SK-N-SH (cell line): ENCODE data around the gene ETS1. TPM values are rescaled to one million over a fixed set of nuclear protein-coding genes. Genes with fewer than 3 reads are reported as not detected.

Experiments used
- CTCF ChIA-PET: fragments of 300-600, 350-600 bp; formaldehyde crosslinking; extraction: SDS; loops from one replicate; lab custom pipeline; 2021; lab: Yijun Ruan, JAX
- POLR2A ChIA-PET: fragments of 350-600 bp; sonication (Branson Sonifier 250); formaldehyde crosslinking; extraction: SDS; loops from one replicate; lab custom pipeline; 2020; ENCODE audit warnings: antibody characterized with exemption, inconsistent platforms; lab: Yijun Ruan, JAX
- DNase-seq: peaks from one replicate; pipeline ENCODE4 v3.0.0; 2012
- H2AFZ ChIP-seq: fragments of 200-600 bp; sonication (generic); 2 replicates; pipeline ENCODE4 v1.8.1; 2016; ENCODE audit warnings: antibody characterized with exemption, mild to moderate bottlenecking, low read depth
- H3F3A ChIP-seq: fragments of 200-600 bp; sonication (generic); replicated peaks from 2 replicates; pipeline ENCODE3; 2016; ENCODE audit warnings: antibody characterized with exemption, mild to moderate bottlenecking; ENCODE audit not compliant: insufficient read depth
- H3K27ac ChIP-seq, 2 experiments: fragments of 200-500 bp in 1 of 2; fragments of 200-600 bp in 1 of 2; sonication (Bioruptor generic) in 1 of 2; sonication (generic), shearing (Covaris generic) in 1 of 2; 2 replicates each; pipeline versions ENCODE4 v1.5.1 to v1.6.1; 2014 to 2016; ENCODE audit warnings: low read depth in 2 of 2, inconsistent platforms in 1 of 2, low read length in 1 of 2, mild to moderate bottlenecking in 1 of 2, mixed read lengths in 1 of 2
- H3K27me3 ChIP-seq: fragments of 200-600 bp; sonication (generic), shearing (Covaris generic); 2 replicates; pipeline ENCODE4 v1.6.1; 2016; ENCODE audit warnings: mixed run types; ENCODE audit not compliant: insufficient read depth
- H3K36me3 ChIP-seq, 2 experiments: fragments of 200-500 bp in 1 of 2; fragments of 200-600 bp in 1 of 2; sonication (Bioruptor generic) in 1 of 2; sonication (generic) in 1 of 2; replicated peaks in 1 of 2; 2 replicates each; pipeline versions ENCODE3 to v1.5.1; 2014 to 2016; ENCODE audit warnings: low read length in 1 of 2, mild to moderate bottlenecking in 1 of 2; ENCODE audit not compliant: insufficient read depth in 2 of 2, control insufficient read depth in 1 of 2
- H3K4me1 ChIP-seq, 2 experiments: fragments of 200-500 bp in 1 of 2; fragments of 200-600 bp in 1 of 2; sonication (Bioruptor generic) in 1 of 2; sonication (generic), shearing (Covaris generic) in 1 of 2; 2 replicates each; pipeline versions ENCODE4 v1.5.1 to v1.6.1; 2014 to 2016; ENCODE audit warnings: low read depth in 1 of 2, low read length in 1 of 2, mixed run types in 1 of 2; ENCODE audit not compliant: insufficient read depth in 2 of 2, control insufficient read depth in 1 of 2
- H3K4me2 ChIP-seq: fragments of 200-600 bp; sonication (generic), shearing (Covaris generic); 2 replicates; pipeline ENCODE4 v1.6.1; 2017; ENCODE audit warnings: mixed run types
- H3K4me3 ChIP-seq, 2 experiments: fragments of 200-500 bp in 1 of 2; fragments of 200-600 bp in 1 of 2; sonication (Bioruptor generic) in 1 of 2; sonication (generic), shearing (Covaris generic) in 1 of 2; 2 replicates each; pipeline versions ENCODE4 v1.5.1 to v1.8.1; 2014 to 2016; ENCODE audit warnings: low read depth in 2 of 2, inconsistent platforms in 1 of 2, low read length in 1 of 2, mild to moderate bottlenecking in 1 of 2, mixed read lengths in 1 of 2, moderate library complexity in 1 of 2
- H3K79me2 ChIP-seq: fragments of 200-600 bp; sonication (generic); 2 replicates; pipeline ENCODE4 v1.8.1; 2017; ENCODE audit warnings: mild to moderate bottlenecking; ENCODE audit not compliant: insufficient read depth
- H3K9ac ChIP-seq: fragments of 200-600 bp; sonication (generic); 2 replicates; pipeline ENCODE4 v1.6.1; 2017; ENCODE audit warnings: mixed run types
- H3K9me2 ChIP-seq: fragments of 200-600 bp; sonication (generic); 2 replicates; pipeline ENCODE4 v1.6.1; 2017; ENCODE audit warnings: mixed run types
- H3K9me3 ChIP-seq: fragments of 200-600 bp; sonication (generic); 2 replicates; pipeline ENCODE4 v1.6.1; 2017; ENCODE audit warnings: mixed run types, mild to moderate bottlenecking, moderate library complexity
- H4K20me1 ChIP-seq: fragments of 200-600 bp; sonication (generic); 2 replicates; pipeline ENCODE4 v1.6.1; 2017; ENCODE audit warnings: mild to moderate bottlenecking, mixed run types; ENCODE audit not compliant: insufficient read depth
- CTCF ChIP-seq: fragments of 200-600 bp; sonication (generic); IDR thresholded peaks from 2 replicates; pipeline ENCODE4 v1.6.1; 2017; ENCODE audit warnings: antibody characterized with exemption, mild to moderate bottlenecking, moderate library complexity
- FOSL2 ChIP-seq: IDR thresholded peaks from 2 replicates; pipeline ENCODE4 v1.4.0; 2012; ENCODE audit warnings: low read depth, mild to moderate bottlenecking, moderate library complexity, borderline replicate concordance
- FOXJ3 ChIP-seq: sonication (generic); formaldehyde crosslinking; IDR thresholded peaks from 2 replicates; pipeline ENCODE4 v1.5.1; 2020; ENCODE audit warnings: mild to moderate bottlenecking, missing genetic modification reagents
- FOXM1 ChIP-seq: IDR thresholded peaks from 2 replicates; pipeline ENCODE4 v1.4.0; 2012; ENCODE audit warnings: low read depth, mild to moderate bottlenecking
- JUND ChIP-seq: IDR thresholded peaks from 2 replicates; pipeline ENCODE4 v1.4.0; 2012
- MXI1 ChIP-seq: IDR thresholded peaks from 2 replicates; pipeline ENCODE4 v1.6.1; 2012; ENCODE audit warnings: mild to moderate bottlenecking, low read depth, low read length, improper control_type of control experiment
- NFIC ChIP-seq: IDR thresholded peaks from 2 replicates; pipeline ENCODE4 v1.4.0; 2012; ENCODE audit warnings: borderline replicate concordance
- POLR2AphosphoS5 ChIP-seq: IDR thresholded peaks from 2 replicates; pipeline ENCODE4 v1.6.1; 2012; ENCODE audit warnings: low read depth, low read length
- RFX5 ChIP-seq: IDR thresholded peaks from 2 replicates; pipeline ENCODE4 v1.6.1; 2012; ENCODE audit warnings: mild to moderate bottlenecking, improper control_type of control experiment, low read length
- RXRA ChIP-seq: IDR thresholded peaks from 2 replicates; pipeline ENCODE4 v1.4.0; 2012; ENCODE audit warnings: low read depth, mild to moderate bottlenecking, borderline replicate concordance
- SIN3A ChIP-seq: IDR thresholded peaks from 2 replicates; pipeline ENCODE4 v1.6.1; 2012; ENCODE audit warnings: low read depth, mild to moderate bottlenecking, low read length, moderate library complexity, borderline replicate concordance
- TAF1 ChIP-seq: IDR thresholded peaks from 2 replicates; pipeline ENCODE4 v1.6.1; 2012; ENCODE audit warnings: low read depth, mild to moderate bottlenecking, low read length, moderate library complexity, borderline replicate concordance
- TEAD4 ChIP-seq: IDR thresholded peaks from 2 replicates; pipeline ENCODE4 v1.4.0; 2012; ENCODE audit warnings: mild to moderate bottlenecking, borderline replicate concordance; ENCODE audit not compliant: insufficient read depth
- YY1 ChIP-seq: IDR thresholded peaks from 2 replicates; pipeline ENCODE4 v1.4.0; 2012; ENCODE audit warnings: low read depth, mild to moderate bottlenecking
- WGBS: methylation state at CpG from one replicate; pipeline ENCODE4 v1.1.6; 2017; ENCODE audit warnings: low lambda C conversion rate; 5-methylcytosine and 5-hydroxymethylcytosine counted together
- polyA plus RNA-seq, 3 experiments: library from polyadenylated mRNA; depleted of rRNA; stranded (reverse); fragments of >200 nt; gene quantifications; 2 replicates each; pipeline ENCODE4 v1.2.3, GENCODE V29; 2012
- TF ChIP-seq, protein P1 (sequence below): IDR thresholded peaks from 2 replicates; pipeline ENCODE4 v1.4.0; 2012; ENCODE audit warnings: low read depth
- TF ChIP-seq, protein P2 (sequence below): fragments of 150-350 bp; IDR thresholded peaks from 2 replicates; pipeline ENCODE4 v1.6.1; 2017; ENCODE audit warnings: antibody characterized with exemption, low read length, low read depth, borderline replicate concordance

The ETS1 gene
- polyA plus RNA-seq, 1 of the 3 experiments (the other 2 are of a cell fraction) = 14.5 TPM

GRCh38 chr11:128493570-128493965 lies 93.8 kb downstream of the ETS1 start:
- DNase-seq = no peak
- peaks cover 27 to 45% of the 10 kb centered on the region in 2 experiments for H3K4me1 ChIP-seq
- WGBS = 45% methylated on average over 2 of the region's 2 CpGs

GRCh38 chr11:128492903-128493569 lies 94.3 kb downstream of the ETS1 start:
- Histone ChIP-seq H3K27me3 (no peaks in the 10 kb centered on the region), H4K20me1 (no peaks in the 10 kb centered on the region), H3K36me3 (peaks cover 23 to 30% of the 10 kb centered on the region in 2 experiments), H3K79me2 (peaks cover 89% of the 10 kb centered on the region), H3F3A (peaks cover 32% of the 10 kb centered on the region), H3K9me3 (no peaks in the 10 kb centered on the region), H3K4me1 (peaks cover 26 to 40% of the 10 kb centered on the region in 2 experiments), H3K9me2 (no peaks in the 10 kb centered on the region), H3K4me2 (peak overlapping the region; percentile 41; the same call in 1 of the 2 replicates), H3K9ac (peak overlapping the region; percentile 52; the same call in 1 of the 2 replicates), H2AFZ (no peak overlapping the region), H3K27ac (peak overlapping the region; percentile 50 to 100), H3K4me3 (no peak overlapping the region)
- TF ChIP-seq YY1 (no peak), RFX5 (no peak), FOXJ3 (no peak)
- DNase-seq = no peak
- CTCF ChIA-PET = interaction anchor here (0.9 to 1.3 kb wide), 2 partner anchors 9 to 19 kb away, joined by 4 read pairs; no protein-coding TSS in a partner anchor
- POLR2A ChIA-PET = no interaction called here
- 74% methylated on average over 5 of the region's 5 CpGs for WGBS

More at GRCh38 chr11:128493570-128493965, 93.8 kb downstream of the ETS1 start:
- Histone ChIP-seq H3K36me3 (peaks cover 18 to 27% of the 10 kb centered on the region in 2 experiments), H3K27me3 (no peaks in the 10 kb centered on the region), H4K20me1 (no peaks in the 10 kb centered on the region), H3K4me2 (peak overlapping the region; percentile 41; the same call in 1 of the 2 replicates), H3K27ac (peak overlapping the region; percentile 50 to 100), H3K9ac (peak overlapping the region; percentile 52; the same call in 1 of the 2 replicates), H2AFZ (no peak overlapping the region), H3K4me3 (no peak overlapping the region), H3K9me2 (no peaks in the 10 kb centered on the region), H3K9me3 (no peaks in the 10 kb centered on the region), H3F3A (peaks cover 37% of the 10 kb centered on the region), H3K79me2 (peaks cover 89% of the 10 kb centered on the region)
- TF ChIP-seq, protein P1, sequence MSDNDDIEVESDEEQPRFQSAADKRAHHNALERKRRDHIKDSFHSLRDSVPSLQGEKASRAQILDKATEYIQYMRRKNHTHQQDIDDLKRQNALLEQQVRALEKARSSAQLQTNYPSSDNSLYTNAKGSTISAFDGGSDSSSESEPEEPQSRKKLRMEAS = no peak
- no peak for TF ChIP-seq FOXM1
- TF ChIP-seq TEAD4 = no peak
- TF ChIP-seq SIN3A = no peak
- TF ChIP-seq JUND = no peak
- no peak for TF ChIP-seq POLR2AphosphoS5
- no peak for TF ChIP-seq MXI1
- no peak for TF ChIP-seq RFX5
- TF ChIP-seq, protein P2, sequence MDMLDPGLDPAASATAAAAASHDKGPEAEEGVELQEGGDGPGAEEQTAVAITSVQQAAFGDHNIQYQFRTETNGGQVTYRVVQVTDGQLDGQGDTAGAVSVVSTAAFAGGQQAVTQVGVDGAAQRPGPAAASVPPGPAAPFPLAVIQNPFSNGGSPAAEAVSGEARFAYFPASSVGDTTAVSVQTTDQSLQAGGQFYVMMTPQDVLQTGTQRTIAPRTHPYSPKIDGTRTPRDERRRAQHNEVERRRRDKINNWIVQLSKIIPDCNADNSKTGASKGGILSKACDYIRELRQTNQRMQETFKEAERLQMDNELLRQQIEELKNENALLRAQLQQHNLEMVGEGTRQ = no peak
- 0 out of 2 replicates have a peak, but pooled peaks have one; percentile 25 for TF ChIP-seq NFIC
- TF ChIP-seq FOSL2 = peak; percentile 38; the same call in 1 of the 2 replicates
- no peak for TF ChIP-seq RXRA
- no peak for TF ChIP-seq CTCF
- no peak for TF ChIP-seq TAF1
- CTCF ChIA-PET = interaction anchor here (1.3 kb wide), 1 partner anchor 10 kb away, joined by 4 read pairs; no protein-coding TSS in a partner anchor
- POLR2A ChIA-PET = no interaction called here
